Liver (tissue), 3 donors: ENCODE data around the gene FOXL1.

Experiments
- EGR1 ChIP-seq, 2 donors: IDR thresholded peaks; 2 replicates each; pipeline ENCODE4 v1.6.1; 2016 to 2018; ENCODE audit warnings: antibody characterized with exemption in 2 of 2, low read depth in 2 of 2
- GABPA ChIP-seq, 2 donors: IDR thresholded peaks in 1 of 2; conservative IDR thresholded peaks in 1 of 2; 2 replicates each; pipeline ENCODE4 v1.6.1; 2016; ENCODE audit warnings: antibody characterized with exemption in 2 of 2, mild to moderate bottlenecking in 1 of 2, moderate library complexity in 1 of 2
- HNF4A ChIP-seq, 2 donors: conservative IDR thresholded peaks; 2 replicates each; pipeline ENCODE4 v1.6.1; 2016; ENCODE audit warnings: antibody characterized with exemption in 2 of 2, mild to moderate bottlenecking in 2 of 2
- JUND ChIP-seq, 2 donors: IDR thresholded peaks; 2 replicates each; pipeline ENCODE4 v1.6.1; 2016; ENCODE audit warnings: antibody characterized with exemption in 2 of 2
- RAD21 ChIP-seq, 2 donors: IDR thresholded peaks; 2 replicates each; pipeline ENCODE4 v1.6.1; 2016; ENCODE audit warnings: antibody characterized with exemption in 2 of 2, mild to moderate bottlenecking in 2 of 2
- RXRA ChIP-seq, 2 donors: IDR thresholded peaks; 2 replicates each; pipeline ENCODE4 v1.6.1; 2017 to 2018; ENCODE audit warnings: antibody characterized with exemption in 2 of 2, mild to moderate bottlenecking in 1 of 2
- TAF1 ChIP-seq: conservative IDR thresholded peaks from 2 replicates; pipeline ENCODE4 v1.6.1; 2016; ENCODE audit warnings: antibody characterized with exemption, mild to moderate bottlenecking
- YY1 ChIP-seq: IDR thresholded peaks from 2 replicates; pipeline ENCODE4 v1.6.1; 2016; ENCODE audit warnings: antibody characterized with exemption, mild to moderate bottlenecking
- TF ChIP-seq, protein P1 (sequence below): fragments of 150-350 bp; IDR thresholded peaks from 2 replicates; pipeline ENCODE4 v1.5.1; 2017; ENCODE audit warnings: improper control_type of control experiment, low read depth, low read length; ENCODE audit not compliant: missing input control
- TF ChIP-seq, protein P2 (sequence below): IDR thresholded peaks from 2 replicates; pipeline ENCODE4 v1.6.1; 2016; ENCODE audit warnings: antibody characterized with exemption
- TF ChIP-seq, protein P3 (sequence below): IDR thresholded peaks from 2 replicates; pipeline ENCODE4 v1.6.1; 2016; ENCODE audit warnings: antibody characterized with exemption, mild to moderate bottlenecking
- donor health status: healthy.
- donor health status: healthy.

DNA sequence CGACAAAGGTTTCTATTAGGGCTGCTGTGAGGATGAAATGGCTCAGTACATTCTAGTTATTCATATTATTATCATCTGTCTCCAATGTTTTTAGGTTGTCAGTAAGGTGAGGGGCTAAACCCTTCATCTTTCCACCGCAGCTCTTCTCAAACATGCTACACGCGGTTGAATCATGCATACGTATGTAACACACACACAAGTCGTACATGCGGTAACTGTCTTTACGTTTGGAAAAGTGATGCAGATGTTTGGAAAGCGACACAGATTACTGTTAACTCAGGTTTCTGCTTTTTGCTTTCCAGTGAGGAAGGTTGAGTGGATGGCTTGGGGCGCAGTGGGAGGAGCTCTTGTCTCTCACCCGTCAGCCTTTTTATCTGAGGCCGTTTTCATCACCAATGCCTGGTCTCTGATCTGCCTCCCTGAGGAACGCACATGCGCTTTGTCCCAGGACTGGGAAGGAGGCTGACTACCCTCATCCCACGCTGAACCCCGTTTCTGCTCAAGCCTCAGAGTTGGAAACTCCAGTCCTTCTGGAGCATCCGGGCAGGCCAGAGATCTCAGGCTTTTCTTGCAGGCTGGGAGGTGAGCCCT is 3.2 kb upstream of the FOXL1 start:
- TF ChIP-seq RAD21 (IDR thresholded peaks at IDR 0.05) (no peak), HNF4A (conservative IDR thresholded peaks at IDR 0.05) (no peak), TAF1 (no peak), JUND (IDR thresholded peaks at IDR 0.05) (no peak), RXRA (IDR thresholded peaks at IDR 0.05) (no peak), YY1 (no peak), EGR1 (IDR thresholded peaks at IDR 0.05; ENCODE audit: low read depth in 2 of 2) (no peak), GABPA (IDR thresholded peaks at IDR 0.05 in 1 of 2, conservative IDR thresholded peaks at IDR 0.05 in 1 of 2) (no peak)
- TF ChIP-seq, protein P1, sequence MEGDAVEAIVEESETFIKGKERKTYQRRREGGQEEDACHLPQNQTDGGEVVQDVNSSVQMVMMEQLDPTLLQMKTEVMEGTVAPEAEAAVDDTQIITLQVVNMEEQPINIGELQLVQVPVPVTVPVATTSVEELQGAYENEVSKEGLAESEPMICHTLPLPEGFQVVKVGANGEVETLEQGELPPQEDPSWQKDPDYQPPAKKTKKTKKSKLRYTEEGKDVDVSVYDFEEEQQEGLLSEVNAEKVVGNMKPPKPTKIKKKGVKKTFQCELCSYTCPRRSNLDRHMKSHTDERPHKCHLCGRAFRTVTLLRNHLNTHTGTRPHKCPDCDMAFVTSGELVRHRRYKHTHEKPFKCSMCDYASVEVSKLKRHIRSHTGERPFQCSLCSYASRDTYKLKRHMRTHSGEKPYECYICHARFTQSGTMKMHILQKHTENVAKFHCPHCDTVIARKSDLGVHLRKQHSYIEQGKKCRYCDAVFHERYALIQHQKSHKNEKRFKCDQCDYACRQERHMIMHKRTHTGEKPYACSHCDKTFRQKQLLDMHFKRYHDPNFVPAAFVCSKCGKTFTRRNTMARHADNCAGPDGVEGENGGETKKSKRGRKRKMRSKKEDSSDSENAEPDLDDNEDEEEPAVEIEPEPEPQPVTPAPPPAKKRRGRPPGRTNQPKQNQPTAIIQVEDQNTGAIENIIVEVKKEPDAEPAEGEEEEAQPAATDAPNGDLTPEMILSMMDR: no peak
- TF ChIP-seq, protein P2, sequence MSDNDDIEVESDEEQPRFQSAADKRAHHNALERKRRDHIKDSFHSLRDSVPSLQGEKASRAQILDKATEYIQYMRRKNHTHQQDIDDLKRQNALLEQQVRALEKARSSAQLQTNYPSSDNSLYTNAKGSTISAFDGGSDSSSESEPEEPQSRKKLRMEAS: no peak
- TF ChIP-seq, protein P3, sequence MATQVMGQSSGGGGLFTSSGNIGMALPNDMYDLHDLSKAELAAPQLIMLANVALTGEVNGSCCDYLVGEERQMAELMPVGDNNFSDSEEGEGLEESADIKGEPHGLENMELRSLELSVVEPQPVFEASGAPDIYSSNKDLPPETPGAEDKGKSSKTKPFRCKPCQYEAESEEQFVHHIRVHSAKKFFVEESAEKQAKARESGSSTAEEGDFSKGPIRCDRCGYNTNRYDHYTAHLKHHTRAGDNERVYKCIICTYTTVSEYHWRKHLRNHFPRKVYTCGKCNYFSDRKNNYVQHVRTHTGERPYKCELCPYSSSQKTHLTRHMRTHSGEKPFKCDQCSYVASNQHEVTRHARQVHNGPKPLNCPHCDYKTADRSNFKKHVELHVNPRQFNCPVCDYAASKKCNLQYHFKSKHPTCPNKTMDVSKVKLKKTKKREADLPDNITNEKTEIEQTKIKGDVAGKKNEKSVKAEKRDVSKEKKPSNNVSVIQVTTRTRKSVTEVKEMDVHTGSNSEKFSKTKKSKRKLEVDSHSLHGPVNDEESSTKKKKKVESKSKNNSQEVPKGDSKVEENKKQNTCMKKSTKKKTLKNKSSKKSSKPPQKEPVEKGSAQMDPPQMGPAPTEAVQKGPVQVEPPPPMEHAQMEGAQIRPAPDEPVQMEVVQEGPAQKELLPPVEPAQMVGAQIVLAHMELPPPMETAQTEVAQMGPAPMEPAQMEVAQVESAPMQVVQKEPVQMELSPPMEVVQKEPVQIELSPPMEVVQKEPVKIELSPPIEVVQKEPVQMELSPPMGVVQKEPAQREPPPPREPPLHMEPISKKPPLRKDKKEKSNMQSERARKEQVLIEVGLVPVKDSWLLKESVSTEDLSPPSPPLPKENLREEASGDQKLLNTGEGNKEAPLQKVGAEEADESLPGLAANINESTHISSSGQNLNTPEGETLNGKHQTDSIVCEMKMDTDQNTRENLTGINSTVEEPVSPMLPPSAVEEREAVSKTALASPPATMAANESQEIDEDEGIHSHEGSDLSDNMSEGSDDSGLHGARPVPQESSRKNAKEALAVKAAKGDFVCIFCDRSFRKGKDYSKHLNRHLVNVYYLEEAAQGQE: no peak
